ENCODE data around the gene LRIG1. TPM values are rescaled to one million over a fixed set of nuclear protein-coding genes. Genes with fewer than 3 reads are reported as not detected.

The LRIG1 gene
- total and polyA plus RNA-seq, 2 of the 8 experiments (the other 6 are each of a cell fraction or from before 2014, with no cell fraction given), result 78.1 to 88.7 TPM

DNA sequence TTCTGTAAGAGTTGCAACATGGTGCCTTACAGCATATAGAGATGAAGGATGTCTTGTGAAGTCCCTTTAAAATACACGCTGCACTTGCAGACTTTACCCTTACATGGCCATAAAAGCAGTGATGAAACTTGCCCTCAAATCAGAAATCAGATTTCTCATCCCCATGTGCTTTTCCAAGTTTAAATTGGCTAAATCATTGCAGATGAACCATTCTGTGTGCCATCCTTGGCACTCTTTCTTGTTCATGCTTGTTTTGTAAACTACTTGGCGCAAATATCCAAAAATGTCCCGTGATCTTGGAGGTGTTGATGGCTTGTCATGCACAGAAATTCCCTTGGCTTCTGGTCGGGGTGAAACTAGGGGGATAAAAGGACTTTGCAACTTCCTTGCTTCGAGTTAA, 135.7 kb downstream of the LRIG1 start:
- no peak for TF ChIP-seq CREB1 (IDR thresholded peaks at IDR 0.05)
- no peak for TF ChIP-seq CTBP2 (IDR thresholded peaks at IDR 0.05; ENCODE audit: borderline replicate concordance, insufficient read depth, insufficient read length, low read length)
- TF ChIP-seq BACH1 (IDR thresholded peaks at IDR 0.05; ENCODE audit: low read length), result no peak
- no peak for TF ChIP-seq BRCA1 (IDR thresholded peaks at IDR 0.05; ENCODE audit: low read depth, low read length)
- TF ChIP-seq KDM5A (IDR thresholded peaks at IDR 0.05; ENCODE audit: low read length), result no peak
- TF ChIP-seq, protein P1, sequence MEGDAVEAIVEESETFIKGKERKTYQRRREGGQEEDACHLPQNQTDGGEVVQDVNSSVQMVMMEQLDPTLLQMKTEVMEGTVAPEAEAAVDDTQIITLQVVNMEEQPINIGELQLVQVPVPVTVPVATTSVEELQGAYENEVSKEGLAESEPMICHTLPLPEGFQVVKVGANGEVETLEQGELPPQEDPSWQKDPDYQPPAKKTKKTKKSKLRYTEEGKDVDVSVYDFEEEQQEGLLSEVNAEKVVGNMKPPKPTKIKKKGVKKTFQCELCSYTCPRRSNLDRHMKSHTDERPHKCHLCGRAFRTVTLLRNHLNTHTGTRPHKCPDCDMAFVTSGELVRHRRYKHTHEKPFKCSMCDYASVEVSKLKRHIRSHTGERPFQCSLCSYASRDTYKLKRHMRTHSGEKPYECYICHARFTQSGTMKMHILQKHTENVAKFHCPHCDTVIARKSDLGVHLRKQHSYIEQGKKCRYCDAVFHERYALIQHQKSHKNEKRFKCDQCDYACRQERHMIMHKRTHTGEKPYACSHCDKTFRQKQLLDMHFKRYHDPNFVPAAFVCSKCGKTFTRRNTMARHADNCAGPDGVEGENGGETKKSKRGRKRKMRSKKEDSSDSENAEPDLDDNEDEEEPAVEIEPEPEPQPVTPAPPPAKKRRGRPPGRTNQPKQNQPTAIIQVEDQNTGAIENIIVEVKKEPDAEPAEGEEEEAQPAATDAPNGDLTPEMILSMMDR (IDR thresholded peaks at IDR 0.05; ENCODE audit: control extremely low read depth in 1 of 3, insufficient read depth in 1 of 3, low read depth in 1 of 3, low read length in 3 of 3), result no peak
- H3K4ac ChIP-seq (replicated peaks; ENCODE audit: insufficient read length, low read depth, low read length), result no peak overlapping the region
- peaks cover 3 to 11% (median 5%) of the 10 kb centered on the region in 4 experiments; a peak in 5 of 7 replicates for H3K4me1 ChIP-seq (replicated peaks in 1 of 4; ENCODE audit: control insufficient read depth in 3 of 4, insufficient read depth in 4 of 4, low read length in 3 of 4)
- no peaks in the 10 kb centered on the region for H3K9me3 ChIP-seq (ENCODE audit: insufficient read depth in 2 of 2, low read depth in 1 of 2, low read length in 1 of 2)
- no peak overlapping the region for H3K23ac ChIP-seq (ENCODE audit: insufficient read length)
- H2BK5ac ChIP-seq (ENCODE audit: low read depth, low read length), result no peak overlapping the region
- no peak overlapping the region for H2BK120ac ChIP-seq (replicated peaks; ENCODE audit: low read depth, low read length)
- no peak overlapping the region for H4K91ac ChIP-seq (replicated peaks; ENCODE audit: insufficient read length, low read length)
- no peak overlapping the region for H4K5ac ChIP-seq (ENCODE audit: insufficient read length, low read depth, low read length)
- no peak overlapping the region for H2AK5ac ChIP-seq (ENCODE audit: low read depth, low read length)
- peak; percentile 80 for FAIRE-seq
- H2BK15ac ChIP-seq (ENCODE audit: low read length), result no peak overlapping the region
- WGBS, 2 experiments (ENCODE audit: extremely low coverage in 1 of 2, insufficient coverage in 1 of 2, insufficient read length in 1 of 2, insufficient replicate concordance in 2 of 2, low coverage in 1 of 2, low lambda C conversion rate in 2 of 2, missing lambda C conversion rate in 1 of 2), result 86% methylated on average over 5 of the region's 5 CpGs; no CpG with 5 or more reads in 1 of the 2 experiments
- DNase-seq (ENCODE audit: low read depth in 1 of 2, low spot score in 2 of 2), result no peak
- no peak overlapping the region for H4K8ac ChIP-seq (ENCODE audit: extremely low read depth, insufficient read depth, low read length)
- H2BK12ac ChIP-seq (ENCODE audit: low read depth, low read length), result no peak overlapping the region
- H2BK20ac ChIP-seq (ENCODE audit: low read length), result no peak overlapping the region
- no peak overlapping the region for H3K4me3 ChIP-seq (ENCODE audit: extremely low read depth in 1 of 4, insufficient read depth in 2 of 4, low read depth in 3 of 4, low read length in 4 of 4)
- H3K79me1 ChIP-seq (ENCODE audit: low read depth, low read length), result no peaks in the 10 kb centered on the region
- no peaks in the 10 kb centered on the region for H3K27me3 ChIP-seq (replicated peaks in 1 of 4; ENCODE audit: control insufficient read depth in 3 of 4, extremely low read depth in 1 of 4, insufficient read depth in 3 of 4, low read length in 3 of 4)
- no peak overlapping the region for H2AFZ ChIP-seq (ENCODE audit: low read length)
- H3K9ac ChIP-seq (replicated peaks in 1 of 4; ENCODE audit: extremely low read depth in 1 of 4, low read depth in 3 of 4, low read length in 3 of 4), result no peak overlapping the region
- no peak overlapping the region for H3K14ac ChIP-seq (ENCODE audit: insufficient read length)
- no peaks in the 10 kb centered on the region; a peak in 1 of 8 replicates for H3K36me3 ChIP-seq (ENCODE audit: control insufficient read depth in 2 of 4, insufficient read depth in 4 of 4, low read length in 3 of 4)
- H3K56ac ChIP-seq (replicated peaks; ENCODE audit: insufficient read length, low read depth, low read length), result no peak overlapping the region
- H4K20me1 ChIP-seq (replicated peaks in 1 of 2; ENCODE audit: control insufficient read depth in 1 of 2, insufficient read depth in 2 of 2, low read length in 2 of 2), result no peaks in the 10 kb centered on the region
- ChIA-PET POLR2A (ENCODE audit: partially characterized antibody) (no interaction called here), CTCF (ENCODE audit: partially characterized antibody) (interaction anchor here (1.7 kb wide), 1 partner anchor 111 kb away, joined by 6 read pairs; no protein-coding TSS in a partner anchor)
- H3K23me2 ChIP-seq (ENCODE audit: low read depth, low read length), result no peaks in the 10 kb centered on the region
- no peak overlapping the region for H3K4me2 ChIP-seq (ENCODE audit: insufficient read depth in 1 of 2, low read depth in 2 of 2, low read length in 2 of 2)
- no peak overlapping the region for H3K27ac ChIP-seq (ENCODE audit: low read depth, low read length)
- H3K79me2 ChIP-seq (ENCODE audit: control insufficient read depth in 1 of 2, insufficient read depth in 2 of 2, low read length in 2 of 2), result no peaks in the 10 kb centered on the region
- H3K18ac ChIP-seq (ENCODE audit: extremely low read depth, low read length), result no peak overlapping the region
